ENCODE data around the gene MPC2. TPM values are rescaled to one million over a fixed set of nuclear protein-coding genes. Genes with fewer than 3 reads are reported as not detected.

The MPC2 gene
- total RNA-seq, 1 experiment from 2014 or later, result 49.9 TPM

DNA sequence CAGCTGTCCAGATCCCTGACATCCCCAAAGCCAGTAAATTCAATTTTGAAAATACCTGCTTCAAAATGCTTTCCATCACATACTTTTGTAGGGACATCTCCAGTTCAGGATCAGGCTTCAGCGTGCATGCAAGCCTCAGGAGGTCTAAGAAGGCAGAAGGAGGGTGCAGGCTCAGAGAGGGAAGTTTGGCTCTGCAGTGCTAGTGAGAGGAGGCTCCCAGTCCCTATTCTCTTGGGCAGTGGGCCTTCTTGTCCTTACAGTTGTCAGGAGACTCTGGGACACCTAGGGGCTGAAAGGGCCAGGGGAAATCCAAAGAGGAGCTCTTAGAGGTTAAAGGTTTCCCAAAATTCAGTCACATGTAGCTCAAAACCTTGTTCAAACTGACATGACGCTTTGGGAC is 43.1 kb downstream of the MPC2 start:
- no peaks in the 10 kb centered on the region for H3K9me3 ChIP-seq (ENCODE audit: control insufficient read depth in 1 of 2, insufficient read depth in 1 of 2, low read depth in 1 of 2, low read length in 2 of 2)
- DNase-seq (ENCODE audit: low read depth, low spot score), result no peak
- no peaks in the 10 kb centered on the region for H3K9me2 ChIP-seq (ENCODE audit: insufficient read depth)
- ChIA-PET CTCF (no interaction called here), RAD21 (ENCODE audit: low non-redundant PET in 1 of 2, low total read pairs in 2 of 2, uncharacterized antibody in 2 of 2, unreplicated experiment in 2 of 2) (no interaction called here), POLR2A (no interaction called here)
- no peaks in the 10 kb centered on the region for H3K27me3 ChIP-seq (ENCODE audit: insufficient read depth, low read length)
- H3K79me2 ChIP-seq (ENCODE audit: insufficient read depth, low read length), result no peaks in the 10 kb centered on the region
- no peak overlapping the region for H3K4me3 ChIP-seq (replicated peaks in 1 of 2; ENCODE audit: low read depth in 1 of 2, low read length in 2 of 2)
- H3K4me2 ChIP-seq (ENCODE audit: low read length), result no peak overlapping the region
- no peak overlapping the region for H3K27ac ChIP-seq (ENCODE audit: low read depth, low read length)
- H3K9ac ChIP-seq (ENCODE audit: low read length), result no peak overlapping the region
- no peaks in the 10 kb centered on the region for H3K36me3 ChIP-seq (ENCODE audit: control insufficient read depth in 1 of 2, insufficient read depth in 2 of 2, low read length in 2 of 2)
- no peak overlapping the region for H2AFZ ChIP-seq (ENCODE audit: low read depth, low read length, poor library complexity, severe bottlenecking)
- no TSS peak for BruUV-seq (replicated peaks)
- H3K4me1 ChIP-seq (ENCODE audit: control insufficient read depth in 1 of 2, insufficient read depth in 2 of 2, low read length in 2 of 2), result no peaks in the 10 kb centered on the region
- H4K20me1 ChIP-seq (ENCODE audit: insufficient read depth), result no peaks in the 10 kb centered on the region
- TF ChIP-seq, protein P1, sequence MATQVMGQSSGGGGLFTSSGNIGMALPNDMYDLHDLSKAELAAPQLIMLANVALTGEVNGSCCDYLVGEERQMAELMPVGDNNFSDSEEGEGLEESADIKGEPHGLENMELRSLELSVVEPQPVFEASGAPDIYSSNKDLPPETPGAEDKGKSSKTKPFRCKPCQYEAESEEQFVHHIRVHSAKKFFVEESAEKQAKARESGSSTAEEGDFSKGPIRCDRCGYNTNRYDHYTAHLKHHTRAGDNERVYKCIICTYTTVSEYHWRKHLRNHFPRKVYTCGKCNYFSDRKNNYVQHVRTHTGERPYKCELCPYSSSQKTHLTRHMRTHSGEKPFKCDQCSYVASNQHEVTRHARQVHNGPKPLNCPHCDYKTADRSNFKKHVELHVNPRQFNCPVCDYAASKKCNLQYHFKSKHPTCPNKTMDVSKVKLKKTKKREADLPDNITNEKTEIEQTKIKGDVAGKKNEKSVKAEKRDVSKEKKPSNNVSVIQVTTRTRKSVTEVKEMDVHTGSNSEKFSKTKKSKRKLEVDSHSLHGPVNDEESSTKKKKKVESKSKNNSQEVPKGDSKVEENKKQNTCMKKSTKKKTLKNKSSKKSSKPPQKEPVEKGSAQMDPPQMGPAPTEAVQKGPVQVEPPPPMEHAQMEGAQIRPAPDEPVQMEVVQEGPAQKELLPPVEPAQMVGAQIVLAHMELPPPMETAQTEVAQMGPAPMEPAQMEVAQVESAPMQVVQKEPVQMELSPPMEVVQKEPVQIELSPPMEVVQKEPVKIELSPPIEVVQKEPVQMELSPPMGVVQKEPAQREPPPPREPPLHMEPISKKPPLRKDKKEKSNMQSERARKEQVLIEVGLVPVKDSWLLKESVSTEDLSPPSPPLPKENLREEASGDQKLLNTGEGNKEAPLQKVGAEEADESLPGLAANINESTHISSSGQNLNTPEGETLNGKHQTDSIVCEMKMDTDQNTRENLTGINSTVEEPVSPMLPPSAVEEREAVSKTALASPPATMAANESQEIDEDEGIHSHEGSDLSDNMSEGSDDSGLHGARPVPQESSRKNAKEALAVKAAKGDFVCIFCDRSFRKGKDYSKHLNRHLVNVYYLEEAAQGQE (IDR thresholded peaks at IDR 0.05; ENCODE audit: low read depth), result no peak
- intact Hi-C loops (cut with micrococcal nuclease), result no loop called here
- ATAC-seq, result no peak

DNA sequence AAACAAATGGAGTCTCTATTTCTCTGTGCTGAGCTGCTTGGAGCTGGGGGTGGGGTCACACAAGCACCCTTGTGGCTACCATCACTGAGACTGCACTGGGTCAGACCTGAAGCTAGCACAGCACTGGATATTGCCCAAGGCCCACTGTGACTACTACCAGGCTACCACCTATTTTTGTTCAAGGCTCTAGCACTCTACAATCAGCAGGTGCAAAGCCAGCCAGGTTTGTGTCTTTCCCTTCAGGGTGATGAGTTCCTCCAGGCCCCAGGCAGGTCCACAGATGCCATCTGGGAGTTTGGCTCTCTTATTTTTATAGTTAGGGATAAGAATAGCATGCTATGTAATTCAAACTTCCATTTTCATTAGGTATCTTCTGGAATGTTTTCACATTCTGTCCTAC is 46.5 kb downstream of the MPC2 start:
- no peaks in the 10 kb centered on the region for H3K27me3 ChIP-seq (ENCODE audit: insufficient read depth, low read length)
- H3K4me1 ChIP-seq (ENCODE audit: control insufficient read depth in 1 of 2, insufficient read depth in 2 of 2, low read length in 2 of 2), result no peaks in the 10 kb centered on the region
- BruUV-seq (replicated peaks), result no TSS peak
- H3K36me3 ChIP-seq (ENCODE audit: control insufficient read depth in 1 of 2, insufficient read depth in 2 of 2, low read length in 2 of 2), result no peaks in the 10 kb centered on the region
- no peaks in the 10 kb centered on the region for H4K20me1 ChIP-seq (ENCODE audit: insufficient read depth)
- no peak overlapping the region for H3K4me3 ChIP-seq (replicated peaks in 1 of 2; ENCODE audit: low read depth in 1 of 2, low read length in 2 of 2)
- POLR2A ChIA-PET, result no interaction called here
- H3K4me2 ChIP-seq (ENCODE audit: low read length), result no peak overlapping the region
- no peaks in the 10 kb centered on the region for H3K79me2 ChIP-seq (ENCODE audit: insufficient read depth, low read length)
- CTCF ChIA-PET, result no interaction called here
- no peaks in the 10 kb centered on the region for H3K9me2 ChIP-seq (ENCODE audit: insufficient read depth)
- no peak for ATAC-seq
- RAD21 ChIA-PET (ENCODE audit: low non-redundant PET in 1 of 2, low total read pairs in 2 of 2, uncharacterized antibody in 2 of 2, unreplicated experiment in 2 of 2), result no interaction called here
- H3K9ac ChIP-seq (ENCODE audit: low read length), result no peak overlapping the region
- no peaks in the 10 kb centered on the region for H3K9me3 ChIP-seq (ENCODE audit: control insufficient read depth in 1 of 2, insufficient read depth in 1 of 2, low read depth in 1 of 2, low read length in 2 of 2)
- intact Hi-C loops (cut with micrococcal nuclease), result no loop called here
- no peak for DNase-seq (ENCODE audit: low read depth, low spot score)
- no peak overlapping the region for H2AFZ ChIP-seq (ENCODE audit: low read depth, low read length, poor library complexity, severe bottlenecking)
- no peak overlapping the region for H3K27ac ChIP-seq (ENCODE audit: low read depth, low read length)
- no peak for TF ChIP-seq ZNF274 (IDR thresholded peaks at IDR 0.05; ENCODE audit: low read depth, low read length)
- no peak for TF ChIP-seq RAD21 (IDR thresholded peaks at IDR 0.05; ENCODE audit: low read depth)
- no peak for TF ChIP-seq SIN3A (IDR thresholded peaks at IDR 0.05; ENCODE audit: low read depth)
- TF ChIP-seq CEBPB (IDR thresholded peaks at IDR 0.05; ENCODE audit: low read depth), result no peak
- TF ChIP-seq ZFX (IDR thresholded peaks at IDR 0.05), result no peak
- TF ChIP-seq YY1 (IDR thresholded peaks at IDR 0.05; ENCODE audit: extremely low read depth, insufficient replicate concordance, low read depth, low read length), result no peak
- no peak for TF ChIP-seq EZH2phosphoT487 (IDR thresholded peaks at IDR 0.05; ENCODE audit: borderline replicate concordance)
- TF ChIP-seq SP1 (IDR thresholded peaks at IDR 0.05; ENCODE audit: low read depth), result no peak
- no peak for TF ChIP-seq EZH2 (IDR thresholded peaks at IDR 0.05)
- TF ChIP-seq, protein P2, sequence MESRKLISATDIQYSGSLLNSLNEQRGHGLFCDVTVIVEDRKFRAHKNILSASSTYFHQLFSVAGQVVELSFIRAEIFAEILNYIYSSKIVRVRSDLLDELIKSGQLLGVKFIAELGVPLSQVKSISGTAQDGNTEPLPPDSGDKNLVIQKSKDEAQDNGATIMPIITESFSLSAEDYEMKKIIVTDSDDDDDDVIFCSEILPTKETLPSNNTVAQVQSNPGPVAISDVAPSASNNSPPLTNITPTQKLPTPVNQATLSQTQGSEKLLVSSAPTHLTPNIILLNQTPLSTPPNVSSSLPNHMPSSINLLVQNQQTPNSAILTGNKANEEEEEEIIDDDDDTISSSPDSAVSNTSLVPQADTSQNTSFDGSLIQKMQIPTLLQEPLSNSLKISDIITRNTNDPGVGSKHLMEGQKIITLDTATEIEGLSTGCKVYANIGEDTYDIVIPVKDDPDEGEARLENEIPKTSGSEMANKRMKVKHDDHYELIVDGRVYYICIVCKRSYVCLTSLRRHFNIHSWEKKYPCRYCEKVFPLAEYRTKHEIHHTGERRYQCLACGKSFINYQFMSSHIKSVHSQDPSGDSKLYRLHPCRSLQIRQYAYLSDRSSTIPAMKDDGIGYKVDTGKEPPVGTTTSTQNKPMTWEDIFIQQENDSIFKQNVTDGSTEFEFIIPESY (IDR thresholded peaks at IDR 0.05; ENCODE audit: extremely low read depth, insufficient replicate concordance, low read length), result no peak
- TF ChIP-seq ELF1 (IDR thresholded peaks at IDR 0.05; ENCODE audit: borderline replicate concordance, low read depth), result no peak
- no peak for TF ChIP-seq TCF7L2 (IDR thresholded peaks at IDR 0.05; ENCODE audit: borderline replicate concordance, extremely low read depth, insufficient read depth, insufficient read length)
- no peak for TF ChIP-seq JUND (IDR thresholded peaks at IDR 0.05)
- TF ChIP-seq POLR2AphosphoS5 (IDR thresholded peaks at IDR 0.05; ENCODE audit: low read depth, low read length), result no peak

Data from HCT116 (cell line).